Smooth muscle cell of the brain vasculature (primary cell): ENCODE data around the gene CCL5.
A peak's percentile ranks its signal among the peaks of the same experiment; 100 is the strongest.
"Not testable (repeated sequence)": the region's sequence is repeated elsewhere in the genome, so short reads cannot be mapped to it uniquely, and the experiment has no call there.

Source experiments
- DNase-seq: peaks from one replicate; pipeline ENCODE4 v3.0.0-alpha.2; 2012; ENCODE audit warnings: low read depth, low spot score

CCL5 gene

GRCh38 chr17:35898283-35899070, 18.3 kb upstream of the CCL5 start:
- no peak for DNase-seq

DNA sequence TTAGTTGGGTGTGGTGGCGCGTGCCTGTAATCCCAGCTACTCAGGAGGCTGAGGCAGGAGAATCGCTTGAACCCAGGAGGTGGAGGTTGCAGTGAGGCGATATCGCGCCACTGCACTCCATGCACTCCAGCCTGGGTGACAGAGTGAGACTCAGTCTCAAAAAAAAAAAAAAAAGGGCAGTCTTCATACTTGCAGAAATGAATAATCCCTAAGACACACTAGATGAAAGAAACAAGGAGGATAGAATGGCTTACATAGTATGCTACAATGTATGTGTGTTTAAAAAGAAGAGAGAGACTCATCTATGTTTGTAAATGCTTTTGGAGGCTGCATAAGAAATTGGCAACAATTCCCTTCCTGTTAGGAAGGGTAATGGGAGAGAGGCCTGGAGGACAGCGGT, 17.6 kb upstream of the CCL5 start:
- not testable (repeated sequence) for DNase-seq

DNA sequence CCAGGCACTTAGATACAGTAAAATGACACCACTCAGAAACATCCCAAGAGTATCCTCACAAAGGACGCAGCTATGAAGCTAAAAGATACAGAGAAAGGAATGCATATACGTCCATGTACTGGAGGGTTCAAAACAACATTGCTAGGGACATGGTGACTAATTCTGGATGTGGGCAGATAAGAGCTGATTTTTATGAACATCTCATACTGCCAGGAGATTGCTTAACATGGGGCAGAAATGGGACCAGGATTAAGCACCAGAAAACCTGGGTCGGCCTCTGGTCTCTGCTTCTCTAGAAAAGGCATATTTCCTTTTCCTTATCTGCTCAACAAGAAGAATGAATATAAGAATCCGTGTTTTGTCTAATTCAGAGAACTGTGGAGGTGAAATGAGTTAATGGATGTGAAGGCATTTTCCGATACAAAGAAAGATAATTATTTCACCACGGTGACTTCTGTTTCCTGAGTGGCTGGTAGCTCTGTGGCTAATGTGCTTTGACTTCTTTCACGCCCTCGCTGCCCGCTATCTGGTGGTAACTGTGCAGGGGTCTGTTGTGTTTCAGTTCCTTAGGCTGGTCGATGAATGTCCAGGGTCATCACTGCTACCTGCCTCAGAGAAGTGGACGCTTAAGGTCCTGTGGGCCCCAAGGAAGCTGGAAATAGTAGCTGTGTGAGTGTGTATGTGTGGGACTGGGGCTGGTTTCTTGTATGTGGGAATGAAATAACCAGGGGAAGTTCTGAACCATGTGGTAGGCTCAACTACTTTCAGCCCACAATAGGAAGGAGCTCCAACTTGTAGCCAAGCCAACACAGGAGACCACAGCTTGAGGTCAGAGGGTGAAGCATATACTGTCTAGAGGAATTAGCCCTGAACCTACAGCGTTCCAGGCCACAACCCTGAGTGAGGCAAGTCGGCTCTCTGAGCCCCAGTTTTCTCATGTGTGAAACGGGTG, 15.8 kb upstream of the CCL5 start:
- DNase-seq = no peak

DNA sequence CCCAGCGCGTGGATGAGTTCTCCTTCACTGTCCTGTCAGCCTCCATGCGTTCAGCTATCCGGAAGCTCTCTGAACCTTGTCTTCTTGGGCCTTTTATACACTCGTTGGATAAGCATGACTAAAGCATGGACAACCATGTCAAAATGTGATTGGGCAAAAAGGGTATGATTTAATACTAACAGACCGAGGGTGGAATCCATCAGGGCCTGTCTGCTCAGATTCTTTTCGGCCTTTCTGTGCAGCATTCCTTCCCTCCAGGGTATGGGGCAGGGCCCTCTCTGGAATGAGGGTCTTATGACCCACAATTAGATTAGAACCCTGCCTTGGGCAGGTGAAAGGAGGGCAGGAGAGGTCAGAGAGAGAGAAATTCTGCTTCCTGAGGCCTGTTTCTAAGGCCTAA, 14.0 kb upstream of the CCL5 start:
- no peak for DNase-seq

DNA sequence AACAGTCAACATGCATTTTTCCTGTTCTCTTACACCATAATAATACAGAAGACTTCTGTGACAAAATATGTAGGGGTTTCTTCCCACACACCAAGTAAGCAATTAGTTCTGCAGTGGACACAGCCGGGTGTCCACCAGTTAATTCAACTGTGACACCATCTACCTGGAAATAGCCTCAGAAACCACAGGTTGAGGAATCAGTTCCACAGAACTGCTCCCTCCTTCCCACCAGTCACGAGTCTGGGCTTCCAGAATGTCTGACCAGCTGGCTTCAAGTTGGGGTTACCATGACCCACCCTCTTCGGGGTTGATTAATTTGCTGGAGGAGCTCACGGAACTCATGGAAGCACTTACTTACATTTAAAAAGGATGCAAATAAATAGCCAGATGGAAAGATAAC, 13.6 kb upstream of the CCL5 start:
- DNase-seq = no peak

- DNase-seq = no peak
Measured at GRCh38 chr17:35892091-35893035, 12.2 kb upstream of the CCL5 start.

- no peak for DNase-seq
Measured at GRCh38 chr17:35891269-35891668, 11.1 kb upstream of the CCL5 start.

GRCh38 chr17:35890774-35891155, 10.6 kb upstream of the CCL5 start:
- DNase-seq = no peak

DNA sequence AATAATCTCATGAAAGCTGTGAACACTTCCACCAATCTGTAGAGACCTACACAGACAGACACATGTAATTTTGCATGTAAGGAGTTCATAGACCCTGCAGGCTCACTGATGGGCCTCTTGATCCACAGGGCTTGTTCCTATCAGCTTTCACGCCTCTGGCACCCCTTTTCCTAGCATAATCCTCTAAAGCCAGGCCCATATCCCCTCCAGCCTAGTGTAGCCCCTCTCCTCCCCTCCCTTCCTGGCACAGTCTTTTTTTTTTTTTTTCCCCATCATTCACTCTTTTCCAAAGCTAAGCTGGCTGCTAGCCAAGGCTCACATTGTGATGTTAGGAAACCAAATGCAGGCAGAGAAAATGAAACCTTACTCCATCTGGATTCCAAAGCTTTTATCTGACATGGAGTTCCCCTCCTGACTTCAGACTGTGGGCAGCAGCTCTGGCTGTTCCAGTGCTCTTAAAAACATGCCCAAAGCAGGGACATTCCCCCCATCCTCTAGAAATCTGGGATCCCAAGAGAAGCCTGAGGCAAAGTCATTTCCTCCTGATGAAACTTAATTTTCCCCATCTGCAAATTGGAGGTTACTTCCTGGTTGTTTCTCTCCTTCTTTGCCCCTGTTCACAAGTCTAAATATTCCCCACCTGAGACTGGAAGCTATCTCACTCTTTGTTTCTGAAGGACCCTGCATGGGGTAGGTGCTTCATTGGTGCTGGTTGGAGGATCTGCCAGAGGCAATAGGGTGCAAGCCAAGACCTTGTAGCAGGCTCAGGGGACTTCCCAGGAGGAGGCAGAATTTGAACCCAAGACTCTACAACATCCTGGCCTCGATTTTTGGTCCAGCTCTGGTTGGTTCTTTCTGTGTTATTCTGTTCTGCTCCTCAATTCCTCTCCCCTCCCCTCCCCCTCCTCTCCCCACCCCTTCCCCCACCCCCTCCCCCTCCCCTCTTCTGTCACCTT, 9.9 kb upstream of the CCL5 start:
- DNase-seq = peak; percentile 29

GRCh38 chr17:35889241-35889640, 9.1 kb upstream of the CCL5 start:
- no peak for DNase-seq

DNA sequence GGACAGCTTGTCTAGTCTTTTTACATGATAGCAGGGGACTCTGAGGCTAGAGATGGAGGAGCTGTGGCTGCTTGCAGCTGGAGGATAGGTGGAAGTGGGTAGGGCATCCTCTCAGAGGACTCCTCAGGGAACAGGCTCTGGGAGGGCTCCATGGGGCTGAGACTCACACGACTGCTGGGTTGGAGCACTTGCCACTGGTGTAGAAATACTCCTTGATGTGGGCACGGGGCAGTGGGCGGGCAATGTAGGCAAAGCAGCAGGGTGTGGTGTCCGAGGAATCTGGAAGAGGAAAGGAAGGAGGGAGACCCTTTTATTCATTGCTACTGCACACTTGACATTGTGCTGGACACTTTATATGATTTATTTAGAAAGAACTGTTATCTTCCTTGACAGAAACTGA, 1.8 kb downstream of the CCL5 start:
- DNase-seq = no peak

DNA sequence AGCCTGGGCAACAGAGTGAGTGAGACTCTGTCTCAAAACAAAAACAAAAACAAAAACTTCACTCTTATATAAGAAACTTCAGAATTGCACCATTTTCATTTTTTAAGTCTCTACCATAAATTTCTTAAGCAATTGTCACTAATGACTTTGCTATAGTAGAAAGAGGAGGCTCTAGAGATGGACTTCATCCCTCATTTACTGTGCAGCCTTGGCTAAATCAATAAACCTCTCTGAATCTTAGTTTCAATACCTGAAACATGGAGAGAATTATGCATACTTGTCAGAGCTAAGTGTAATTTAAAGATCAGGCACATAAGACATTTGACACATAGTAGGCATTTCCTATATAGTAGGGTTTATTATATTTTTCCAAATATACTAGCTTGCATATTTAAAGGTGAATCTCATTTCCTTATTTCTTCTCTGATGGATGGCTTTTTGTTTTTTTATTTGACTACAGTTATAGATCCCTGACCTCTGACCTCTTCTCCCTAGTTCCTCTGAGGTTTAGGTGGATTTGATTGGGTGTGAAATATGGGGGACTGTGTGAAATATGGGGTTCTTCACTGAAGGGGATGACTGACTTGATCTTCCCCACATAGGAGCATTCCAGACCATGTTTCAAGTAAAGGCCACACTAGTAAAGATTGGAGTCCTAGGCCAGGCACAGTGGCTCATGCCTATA, 2.7 kb downstream of the CCL5 start:
- DNase-seq = no peak

DNA sequence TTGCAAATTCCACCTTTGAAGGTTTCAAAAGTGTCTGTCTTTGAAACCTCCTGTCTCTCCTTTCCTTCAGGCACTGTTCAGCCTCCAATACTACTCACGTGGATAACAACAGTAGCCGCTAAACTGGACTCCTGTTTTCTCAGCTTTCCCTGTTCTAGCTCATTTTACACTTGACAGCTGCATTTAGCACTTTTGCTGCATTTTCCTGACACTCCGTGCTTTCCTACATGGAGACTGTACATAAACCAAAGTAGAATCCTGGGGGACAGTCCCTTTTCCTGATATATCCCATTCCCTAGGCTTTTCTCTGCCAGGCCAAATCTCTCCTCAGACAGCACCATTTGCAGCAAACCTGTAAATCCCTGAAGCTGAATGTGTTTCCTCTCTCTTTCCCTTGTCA, 3.6 kb downstream of the CCL5 start:
- no peak for DNase-seq

- DNase-seq = no peak
Measured at GRCh38 chr17:35875800-35876139, 4.4 kb downstream of the CCL5 start.

- no peak for DNase-seq
Measured at GRCh38 chr17:35875072-35875799, 4.9 kb downstream of the CCL5 start.

GRCh38 chr17:35872196-35872980, 7.8 kb downstream of the CCL5 start:
- no peak for DNase-seq

DNA sequence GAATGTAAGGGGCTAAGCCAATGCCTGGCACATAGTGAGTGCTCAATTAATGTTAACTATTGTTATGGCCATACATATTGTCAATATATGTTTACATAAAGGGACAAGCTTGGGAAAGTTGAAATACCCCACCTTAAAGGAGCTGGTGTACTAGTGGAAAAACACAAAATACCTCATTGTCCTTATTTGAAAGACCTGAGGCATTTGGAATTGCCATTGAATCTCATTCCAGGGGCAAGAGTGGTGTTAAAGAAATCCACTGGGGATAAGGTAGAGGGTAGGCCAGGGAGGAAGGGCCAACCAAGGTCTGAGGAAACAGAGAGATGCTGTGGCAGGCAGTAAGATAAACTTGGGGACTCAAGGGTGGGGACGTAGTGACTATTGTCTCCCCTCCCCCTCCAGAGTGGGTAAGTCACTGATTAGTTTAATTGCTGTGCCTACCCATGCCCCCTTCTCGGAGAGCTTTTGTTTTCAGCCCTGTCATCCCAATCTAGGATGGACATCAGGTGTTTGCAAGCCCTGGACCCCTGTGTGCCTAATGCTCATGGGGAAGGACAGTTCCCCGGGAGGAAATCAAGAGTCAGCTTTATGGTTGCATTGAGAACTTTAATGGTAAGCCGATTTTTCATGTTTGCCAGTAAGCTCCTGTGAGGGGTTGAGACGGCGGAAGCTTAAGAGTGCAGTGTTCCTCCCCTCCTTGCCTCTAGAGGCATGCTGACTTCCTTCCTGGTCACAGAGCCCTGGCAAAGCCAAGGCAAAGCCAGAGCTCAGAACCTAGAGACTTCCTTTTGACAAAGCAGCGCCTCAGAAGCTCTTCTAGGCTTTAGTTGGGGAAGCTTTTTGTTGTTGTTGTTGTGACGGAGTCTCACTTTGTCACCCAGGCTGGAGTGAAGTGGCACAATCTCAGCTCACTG, 9.0 kb downstream of the CCL5 start:
- no peak for DNase-seq

DNA sequence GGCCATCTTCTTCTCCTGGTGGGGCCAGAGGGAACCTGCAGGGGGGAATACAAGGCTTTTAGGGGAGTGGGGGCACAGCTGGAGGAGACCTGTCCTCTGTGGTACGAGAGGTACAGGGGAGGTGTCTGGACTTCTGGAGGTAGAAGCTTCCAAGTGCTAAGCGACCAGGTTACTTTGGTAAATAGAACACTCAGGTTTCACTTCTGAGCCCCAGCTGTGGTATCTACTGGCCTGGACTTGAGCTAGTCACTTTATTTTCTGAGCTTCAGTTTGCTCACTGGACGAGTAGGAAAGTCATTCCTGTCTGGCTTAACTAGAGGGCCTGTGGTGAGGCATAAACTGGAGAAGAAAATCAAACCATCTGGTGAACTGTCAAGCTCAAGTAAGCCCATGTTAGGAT, 11.4 kb downstream of the CCL5 start, which contains the start of gene HEATR9:
HEATR9 (minus strand) TSS at position 155 of the 400 bp plus-strand sequence; CDS start at position 6, 149 bp downstream.
- no peak for DNase-seq
